Common myeloid progenitor, CD34-positive (primary cell): ENCODE measurements around the gene NEK11.
A peak's percentile ranks its signal among the peaks of the same experiment; 100 is the strongest.

ENCODE experiments used
- CTCF ChIA-PET: fragments of 350-600 bp; sonication (Branson Sonifier 250); formaldehyde crosslinking; loops from one replicate; lab custom pipeline; 2021; ENCODE audit warnings: antibody characterized with exemption; lab: Charles Lee
- POLR2A ChIA-PET: fragments of 350-600 bp; sonication (Branson Sonifier 250); formaldehyde crosslinking; loops from one replicate; lab custom pipeline; 2021; ENCODE audit warnings: antibody characterized with exemption; lab: Charles Lee
- DNase-seq, 3 donors: peaks; one replicate each; pipeline versions ENCODE4 v3.0.0 to v3.0.0-alpha.2; 2013
- H3K27ac ChIP-seq, 2 experiments: 1 replicate in 1 of 2; 2 replicates in 1 of 2; pipeline ENCODE4 v1.7.0; 2013; ENCODE audit warnings: inconsistent platforms in 2 of 2, low read length in 2 of 2, mild to moderate bottlenecking in 2 of 2, low read depth in 1 of 2, moderate library complexity in 1 of 2; ENCODE audit not compliant: severe bottlenecking in 2 of 2, insufficient read depth in 1 of 2, poor library complexity in 1 of 2
- H3K27me3 ChIP-seq, 5 experiments: replicated peaks in 2 of 5; 1 replicate in 3 of 5; 2 replicates in 2 of 5; pipeline versions ENCODE4 v1.6.1 to v1.7.0; 2013; ENCODE audit warnings: low read length in 4 of 5, mild to moderate bottlenecking in 2 of 5, moderate library complexity in 2 of 5, inconsistent platforms in 1 of 5; ENCODE audit not compliant: insufficient read depth in 5 of 5, control insufficient read depth in 4 of 5
- H3K36me3 ChIP-seq, 4 experiments: 1 replicate in 2 of 4; 2 replicates in 2 of 4; pipeline versions ENCODE4 v1.6.1 to v1.7.0; 2013; ENCODE audit warnings: low read length in 3 of 4, control low read depth in 1 of 4, mild to moderate bottlenecking in 1 of 4; ENCODE audit not compliant: control insufficient read depth in 4 of 4, insufficient read depth in 4 of 4
- H3K4me1 ChIP-seq, 4 experiments: 1 replicate in 3 of 4; 2 replicates in 1 of 4; pipeline versions ENCODE4 v1.6.1 to v1.7.1; 2013; ENCODE audit warnings: low read length in 3 of 4, mild to moderate bottlenecking in 3 of 4, control low read depth in 1 of 4, inconsistent platforms in 1 of 4, moderate library complexity in 1 of 4; ENCODE audit not compliant: control insufficient read depth in 4 of 4, insufficient read depth in 4 of 4; ENCODE audit errors: control extremely low read depth in 1 of 4
- H3K4me3 ChIP-seq, 7 experiments: 1 replicate in 4 of 7; 2 replicates in 3 of 7; pipeline versions ENCODE4 v1.5.1 to v1.7.0; 2013; ENCODE audit warnings: mild to moderate bottlenecking in 7 of 7, low read length in 6 of 7, moderate library complexity in 6 of 7, inconsistent platforms in 2 of 7, low read depth in 2 of 7, control low read depth in 1 of 7; ENCODE audit not compliant: insufficient read depth in 4 of 7, control insufficient read depth in 1 of 7; ENCODE audit errors: extremely low read depth in 1 of 7
- H3K9me3 ChIP-seq, 5 experiments: 1 replicate in 4 of 5; 2 replicates in 1 of 5; pipeline versions ENCODE4 v1.6.1 to v1.7.1; 2013; ENCODE audit warnings: low read length in 4 of 5, mild to moderate bottlenecking in 2 of 5, inconsistent platforms in 1 of 5, low read depth in 1 of 5, moderate library complexity in 1 of 5; ENCODE audit not compliant: control insufficient read depth in 4 of 5, insufficient read depth in 2 of 5; ENCODE audit errors: control extremely low read depth in 1 of 5
- WGBS: methylation state at CpG from one replicate; pipeline ENCODE4 v1.1.5; 2013; ENCODE audit not compliant: insufficient coverage; 5-methylcytosine and 5-hydroxymethylcytosine counted together

NEK11 gene

GRCh38 chr3:131275556-131275955, 248.9 kb downstream of the NEK11 start:
- POLR2A ChIA-PET = no interaction called here
- Histone ChIP-seq H3K27me3 (no peaks in the 10 kb centered on the region), H3K27ac (no peak overlapping the region), H3K9me3 (no peaks in the 10 kb centered on the region), H3K4me1 (no peaks in the 10 kb centered on the region), H3K36me3 (no peaks in the 10 kb centered on the region), H3K4me3 (no peak overlapping the region)
- DNase-seq = peak in 1 of 3 donors; percentile 14
- CTCF ChIA-PET = no interaction called here
- no CpG with 5 or more reads among the region's 1 CpG for WGBS

GRCh38 chr3:131277836-131278497, 251.3 kb downstream of the NEK11 start:
- no peak for DNase-seq
- no peaks in the 10 kb centered on the region for H3K27me3 ChIP-seq
- POLR2A ChIA-PET = no interaction called here
- no peaks in the 10 kb centered on the region for H3K36me3 ChIP-seq
- WGBS = 100% methylated on average over 1 of the region's 2 CpGs
- H3K27ac ChIP-seq = no peak overlapping the region
- H3K9me3 ChIP-seq = no peaks in the 10 kb centered on the region
- CTCF ChIA-PET = no interaction called here
- H3K4me3 ChIP-seq = no peak overlapping the region
- H3K4me1 ChIP-seq = no peaks in the 10 kb centered on the region

- Histone ChIP-seq H3K4me1 (no peaks in the 10 kb centered on the region), H3K27ac (no peak overlapping the region), H3K4me3 (no peak overlapping the region), H3K9me3 (no peaks in the 10 kb centered on the region), H3K27me3 (no peaks in the 10 kb centered on the region), H3K36me3 (no peaks in the 10 kb centered on the region)
- WGBS = 100% methylated on average over 2 of the region's 2 CpGs
- ChIA-PET CTCF (interaction anchor here (1.9 kb wide), 1 partner anchor 10 kb away, joined by 4 read pairs; no protein-coding TSS in a partner anchor), POLR2A (no interaction called here)
- no peak for DNase-seq
Measured at GRCh38 chr3:131279577-131279976, 252.9 kb downstream of the NEK11 start.

- 96% methylated on average over 2 of the region's 2 CpGs for WGBS
- no peaks in the 10 kb centered on the region for H3K27me3 ChIP-seq
- CTCF ChIA-PET = no interaction called here
Measured at GRCh38 chr3:131282379-131282778, 255.7 kb downstream of the NEK11 start.

GRCh38 chr3:131282967-131283366, 256.3 kb downstream of the NEK11 start:
- Histone ChIP-seq H3K9me3 (no peaks in the 10 kb centered on the region), H3K27me3 (no peaks in the 10 kb centered on the region), H3K4me3 (no peak overlapping the region), H3K36me3 (no peaks in the 10 kb centered on the region), H3K4me1 (no peaks in the 10 kb centered on the region), H3K27ac (no peak overlapping the region)
- WGBS = no CpG with 5 or more reads among the region's 1 CpG
- CTCF ChIA-PET = no interaction called here
- POLR2A ChIA-PET = no interaction called here
- DNase-seq = no peak

More at GRCh38 chr3:131282379-131282778, 255.7 kb downstream of the NEK11 start:
- DNase-seq = no peak
- Histone ChIP-seq H3K4me3 (no peak overlapping the region), H3K4me1 (no peaks in the 10 kb centered on the region), H3K27ac (no peak overlapping the region), H3K9me3 (no peaks in the 10 kb centered on the region), H3K36me3 (no peaks in the 10 kb centered on the region)
- POLR2A ChIA-PET = interaction anchor here (0.6 kb wide), 1 partner anchor 878 kb away, joined by 3 read pairs; no protein-coding TSS in a partner anchor

GRCh38 chr3:131283862-131284261, 257.2 kb downstream of the NEK11 start:
- no peaks in the 10 kb centered on the region for H3K36me3 ChIP-seq
- no peaks in the 10 kb centered on the region for H3K9me3 ChIP-seq
- ChIA-PET POLR2A (interaction anchor here (0.6 kb wide), 1 partner anchor 433 kb away, joined by 3 read pairs; no protein-coding TSS in a partner anchor), CTCF (no interaction called here)
- no peak overlapping the region for H3K4me3 ChIP-seq
- H3K27ac ChIP-seq = no peak overlapping the region
- DNase-seq = no peak
- H3K4me1 ChIP-seq = no peaks in the 10 kb centered on the region
- WGBS = 83% methylated on average over 2 of the region's 3 CpGs
- H3K27me3 ChIP-seq = no peaks in the 10 kb centered on the region

- H3K4me3 ChIP-seq = no peak overlapping the region
- no peaks in the 10 kb centered on the region for H3K27me3 ChIP-seq
- no peaks in the 10 kb centered on the region for H3K9me3 ChIP-seq
- ChIA-PET CTCF (no interaction called here), POLR2A (interaction anchor here (0.6 kb wide), 1 partner anchor 68 kb away, joined by 3 read pairs; no protein-coding TSS in a partner anchor)
- H3K27ac ChIP-seq = no peak overlapping the region
- no peaks in the 10 kb centered on the region for H3K36me3 ChIP-seq
- no peaks in the 10 kb centered on the region for H3K4me1 ChIP-seq
- WGBS = 92% methylated on average over 1 of the region's 1 CpG
- DNase-seq = no peak
Measured at GRCh38 chr3:131284302-131284701, 257.6 kb downstream of the NEK11 start.
